Neuron (in vitro differentiated cells): Measurements from ENCODE around the gene SLC35C1.

Experiments
- H2AFZ ChIP-seq: one replicate; pipeline ENCODE4 v1.6.1; 2013; ENCODE audit warnings: low read depth, mild to moderate bottlenecking, inconsistent platforms, low read length, moderate library complexity
- H3K27me3 ChIP-seq: one replicate; pipeline ENCODE4 v1.6.1; 2013; ENCODE audit warnings: low read length; ENCODE audit not compliant: insufficient read depth
- H3K36me3 ChIP-seq: one replicate; pipeline ENCODE4 v1.6.1; 2013; ENCODE audit warnings: low read length; ENCODE audit not compliant: insufficient read depth
- H3K4me1 ChIP-seq: one replicate; pipeline ENCODE4 v1.6.1; 2013; ENCODE audit warnings: low read length; ENCODE audit not compliant: insufficient read depth
- H3K4me3 ChIP-seq: 2 replicates; pipeline ENCODE4 v1.5.1; 2013; ENCODE audit warnings: mild to moderate bottlenecking, low read length, moderate library complexity
- H3K9me3 ChIP-seq: one replicate; pipeline ENCODE4 v1.6.1; 2013; ENCODE audit warnings: low read length

SLC35C1 gene

GRCh38 chr11:45848654-45849081, 43.7 kb downstream of the SLC35C1 start:
- peak overlapping the region; percentile 84 for H3K4me3 ChIP-seq
- no peaks in the 10 kb centered on the region for H3K9me3 ChIP-seq
- no peaks in the 10 kb centered on the region for H3K36me3 ChIP-seq
- H2AFZ ChIP-seq, result no peak overlapping the region
- peaks cover 9% of the 10 kb centered on the region for H3K4me1 ChIP-seq
- H3K27me3 ChIP-seq, result no peaks in the 10 kb centered on the region

GRCh38 chr11:45850446-45850845, 45.5 kb downstream of the SLC35C1 start:
- H3K4me1 ChIP-seq, result peaks cover 9% of the 10 kb centered on the region
- H3K4me3 ChIP-seq, result no peak overlapping the region

DNA sequence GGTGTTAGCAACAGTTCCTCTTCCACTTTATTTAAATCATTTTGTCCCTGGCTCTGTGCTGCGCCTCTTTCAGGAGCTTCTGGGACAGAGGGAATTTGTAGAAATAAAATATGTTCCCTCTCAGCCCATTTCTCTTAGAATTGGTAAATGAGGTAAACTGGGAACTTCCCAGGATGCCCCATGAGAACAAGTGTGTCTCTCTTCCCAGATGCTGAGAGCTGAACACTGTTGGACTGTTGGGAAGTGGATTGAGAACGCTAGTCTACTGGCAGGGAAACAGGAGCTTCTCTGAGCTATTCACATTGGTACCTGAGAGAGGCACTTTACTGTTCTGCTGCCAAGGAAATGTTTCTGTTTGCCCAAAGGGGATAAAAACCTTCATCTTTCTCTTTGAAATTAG, 46.3 kb downstream of the SLC35C1 start:
- Histone ChIP-seq H3K9me3 (no peaks in the 10 kb centered on the region), H3K27me3 (no peaks in the 10 kb centered on the region), H3K4me1 (peaks cover 9% of the 10 kb centered on the region), H3K36me3 (peaks cover 5% of the 10 kb centered on the region), H2AFZ (no peak overlapping the region), H3K4me3 (no peak overlapping the region)

More at GRCh38 chr11:45850446-45850845, 45.5 kb downstream of the SLC35C1 start:
- H3K36me3 ChIP-seq, result peaks cover under 1% of the 10 kb centered on the region
- H2AFZ ChIP-seq, result no peak overlapping the region
- no peaks in the 10 kb centered on the region for H3K9me3 ChIP-seq
- H3K27me3 ChIP-seq, result no peaks in the 10 kb centered on the region

- Histone ChIP-seq H3K27me3 (no peaks in the 10 kb centered on the region), H3K9me3 (no peaks in the 10 kb centered on the region), H3K4me1 (peaks cover 9% of the 10 kb centered on the region), H3K4me3 (no peak overlapping the region), H3K36me3 (peaks cover 11% of the 10 kb centered on the region), H2AFZ (no peak overlapping the region)
Observed at GRCh38 chr11:45852018-45852711, 47.2 kb downstream of the SLC35C1 start.

DNA sequence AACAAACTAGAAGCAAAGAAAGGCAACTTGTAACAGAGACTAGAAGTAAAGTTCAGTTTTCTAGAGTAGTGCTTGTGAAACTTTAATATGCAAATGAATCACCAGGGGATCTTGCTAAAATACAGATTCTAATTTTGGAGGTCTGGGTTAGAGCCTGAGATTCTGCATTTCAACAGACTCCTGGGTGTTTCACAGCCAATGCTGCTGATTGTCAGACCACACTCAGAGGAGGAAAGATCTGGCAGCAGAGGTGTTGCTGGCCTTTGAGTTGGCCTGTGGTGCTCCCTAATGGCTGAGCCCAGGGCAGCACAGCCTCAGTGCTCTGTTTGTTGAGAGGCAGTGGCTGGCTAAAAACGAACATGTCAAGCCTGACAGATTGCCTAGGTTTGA, 47.8 kb downstream of the SLC35C1 start:
- H3K27me3 ChIP-seq, result no peaks in the 10 kb centered on the region
- H2AFZ ChIP-seq, result no peak overlapping the region
- H3K4me1 ChIP-seq, result peaks cover 9% of the 10 kb centered on the region

DNA sequence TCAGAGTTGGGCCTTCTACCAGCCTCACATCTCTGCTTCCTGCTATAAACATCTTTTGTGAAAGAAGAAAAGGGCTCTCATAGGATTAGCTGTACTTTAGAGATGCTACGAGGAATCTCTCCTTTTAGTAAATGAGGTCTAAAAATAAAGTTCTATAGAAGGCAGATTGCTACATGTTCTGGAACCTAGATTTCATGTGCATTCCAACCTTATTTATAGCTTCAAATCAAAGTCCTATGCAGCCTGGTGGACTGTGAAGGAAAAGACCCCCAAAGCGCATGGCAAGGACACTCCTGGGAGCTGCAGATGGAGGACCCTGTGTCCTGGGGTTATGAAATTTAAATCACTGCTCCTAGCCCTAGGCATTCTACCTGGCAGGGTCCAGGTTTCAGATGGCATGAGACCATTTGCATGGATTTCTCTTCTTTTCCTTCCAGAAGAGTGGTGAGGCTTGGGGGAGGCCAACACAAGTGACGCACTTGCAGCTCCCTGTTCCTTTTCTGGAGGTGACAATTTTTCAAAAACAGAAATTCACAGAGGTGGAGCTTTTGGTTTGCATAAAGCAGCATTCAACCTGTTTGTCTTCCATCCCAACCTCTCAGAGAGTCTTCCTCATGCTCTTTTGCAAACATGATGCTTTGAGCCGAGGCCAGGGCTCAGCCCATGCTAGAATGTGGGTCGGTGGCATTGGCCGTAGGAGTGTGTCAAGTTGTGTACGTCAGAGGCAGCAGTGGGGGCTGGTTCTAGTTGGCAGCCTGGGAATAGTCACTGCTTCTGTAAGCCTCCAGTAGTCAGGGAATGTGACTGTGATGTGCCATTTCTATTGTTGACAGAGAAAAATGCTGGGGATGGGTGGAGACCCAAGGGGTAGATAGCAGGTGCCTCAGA, 48.6 kb downstream of the SLC35C1 start:
- Histone ChIP-seq H3K27me3 (no peaks in the 10 kb centered on the region), H3K36me3 (peaks cover 22% of the 10 kb centered on the region), H3K9me3 (no peaks in the 10 kb centered on the region), H3K4me1 (peaks cover 4% of the 10 kb centered on the region), H3K4me3 (no peak overlapping the region), H2AFZ (no peak overlapping the region)

More for the DNA sequence above, 47.8 kb downstream of the SLC35C1 start:
- no peak overlapping the region for H3K4me3 ChIP-seq
- H3K9me3 ChIP-seq, result no peaks in the 10 kb centered on the region
- H3K36me3 ChIP-seq, result peaks cover 14% of the 10 kb centered on the region

GRCh38 chr11:45855308-45855707, 50.4 kb downstream of the SLC35C1 start:
- Histone ChIP-seq H3K4me3 (no peak overlapping the region), H3K36me3 (peaks cover 34% of the 10 kb centered on the region), H3K9me3 (no peaks in the 10 kb centered on the region), H3K4me1 (no peaks in the 10 kb centered on the region), H3K27me3 (no peaks in the 10 kb centered on the region), H2AFZ (no peak overlapping the region)

DNA sequence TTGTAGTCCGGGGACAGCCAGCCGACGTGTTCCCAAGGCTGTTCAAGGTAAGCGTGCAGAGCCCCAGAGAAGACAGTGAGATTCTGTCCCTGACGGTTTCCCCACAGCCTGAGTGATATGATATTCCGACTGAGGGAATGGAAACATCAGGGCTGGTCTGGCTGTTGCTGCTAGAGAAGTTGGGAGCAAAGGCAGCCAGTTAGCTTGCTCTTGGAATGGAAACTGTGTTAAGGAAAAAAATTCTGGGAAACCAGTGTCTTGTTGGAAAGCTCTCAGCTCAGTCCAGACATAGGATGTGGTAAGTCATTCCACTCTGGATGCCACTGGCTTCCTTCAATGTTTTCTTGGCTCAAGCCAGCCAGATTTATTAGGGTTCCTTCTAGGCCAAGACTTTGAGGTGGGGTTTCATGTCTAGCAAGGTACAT, 51.1 kb downstream of the SLC35C1 start:
- no peak overlapping the region for H3K4me3 ChIP-seq
- H3K27me3 ChIP-seq, result no peaks in the 10 kb centered on the region
- no peaks in the 10 kb centered on the region for H3K4me1 ChIP-seq
- H3K36me3 ChIP-seq, result peaks cover 41% of the 10 kb centered on the region
- no peak overlapping the region for H2AFZ ChIP-seq
- H3K9me3 ChIP-seq, result no peaks in the 10 kb centered on the region

- no peaks in the 10 kb centered on the region for H3K4me1 ChIP-seq
- H3K27me3 ChIP-seq, result no peaks in the 10 kb centered on the region
- no peak overlapping the region for H3K4me3 ChIP-seq
- H3K36me3 ChIP-seq, result peaks cover 58% of the 10 kb centered on the region
- no peak overlapping the region for H2AFZ ChIP-seq
- H3K9me3 ChIP-seq, result no peaks in the 10 kb centered on the region
Observed at GRCh38 chr11:45857961-45858474, 53.1 kb downstream of the SLC35C1 start.

- H3K27me3 ChIP-seq, result no peaks in the 10 kb centered on the region
- peaks cover 67% of the 10 kb centered on the region for H3K36me3 ChIP-seq
- H2AFZ ChIP-seq, result no peak overlapping the region
- no peaks in the 10 kb centered on the region for H3K9me3 ChIP-seq
- H3K4me3 ChIP-seq, result no peak overlapping the region
- H3K4me1 ChIP-seq, result no peaks in the 10 kb centered on the region
Observed at GRCh38 chr11:45858751-45859398, 53.9 kb downstream of the SLC35C1 start.

DNA sequence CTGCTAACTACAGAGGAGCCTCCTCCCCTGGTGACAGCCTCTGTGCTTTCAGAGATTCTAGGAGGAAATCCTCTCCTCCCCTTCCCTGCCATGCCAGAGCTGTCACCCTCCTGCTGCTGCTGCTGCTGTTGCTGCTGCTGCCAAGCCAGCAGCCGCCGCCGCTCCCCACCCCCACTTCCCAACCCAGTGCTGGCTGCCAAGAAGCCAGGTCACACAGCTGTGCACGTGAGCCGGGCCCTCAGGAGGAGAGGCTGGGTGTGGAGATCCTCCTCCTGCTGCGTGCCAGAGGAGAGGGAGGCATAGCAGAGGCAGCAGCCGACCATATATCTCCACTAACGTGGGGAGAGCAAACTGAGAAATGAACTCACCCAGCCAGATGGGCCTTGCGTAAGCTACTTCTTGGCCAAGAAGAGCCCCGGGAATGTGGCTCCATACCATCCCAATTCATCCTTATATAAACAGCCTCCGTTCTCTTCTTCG, 54.8 kb downstream of the SLC35C1 start:
- H3K36me3 ChIP-seq, result peaks cover 69% of the 10 kb centered on the region
- H2AFZ ChIP-seq, result no peak overlapping the region
- H3K9me3 ChIP-seq, result no peaks in the 10 kb centered on the region
- no peaks in the 10 kb centered on the region for H3K27me3 ChIP-seq
- H3K4me3 ChIP-seq, result no peak overlapping the region
- H3K4me1 ChIP-seq, result no peaks in the 10 kb centered on the region

DNA sequence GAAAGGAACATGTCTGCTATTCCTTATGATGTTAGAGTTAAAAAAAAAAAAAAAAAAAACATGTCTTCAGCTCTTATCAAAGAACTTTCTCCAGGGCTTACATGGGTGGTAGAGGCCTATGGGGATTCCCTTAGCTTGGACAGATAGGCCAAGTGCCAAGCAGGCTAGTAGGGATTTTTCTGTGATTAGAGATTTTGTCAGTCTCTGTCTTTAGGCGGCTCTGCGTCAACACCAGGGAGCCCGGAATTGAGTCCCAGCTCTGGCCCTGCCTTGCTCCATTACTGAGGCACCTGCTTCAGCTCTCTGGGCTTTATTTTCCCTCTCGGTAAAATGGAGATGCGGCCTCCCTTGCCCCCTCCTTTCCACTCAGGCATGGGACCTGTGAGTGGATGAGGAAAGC, 55.4 kb downstream of the SLC35C1 start:
- H3K36me3 ChIP-seq, result peaks cover 72% of the 10 kb centered on the region
- no peaks in the 10 kb centered on the region for H3K4me1 ChIP-seq
- H2AFZ ChIP-seq, result no peak overlapping the region

More for the DNA sequence above, 55.4 kb downstream of the SLC35C1 start:
- Histone ChIP-seq H3K9me3 (no peaks in the 10 kb centered on the region), H3K4me3 (no peak overlapping the region), H3K27me3 (no peaks in the 10 kb centered on the region)
